ENCODE data around the gene SUCO.

DNA sequence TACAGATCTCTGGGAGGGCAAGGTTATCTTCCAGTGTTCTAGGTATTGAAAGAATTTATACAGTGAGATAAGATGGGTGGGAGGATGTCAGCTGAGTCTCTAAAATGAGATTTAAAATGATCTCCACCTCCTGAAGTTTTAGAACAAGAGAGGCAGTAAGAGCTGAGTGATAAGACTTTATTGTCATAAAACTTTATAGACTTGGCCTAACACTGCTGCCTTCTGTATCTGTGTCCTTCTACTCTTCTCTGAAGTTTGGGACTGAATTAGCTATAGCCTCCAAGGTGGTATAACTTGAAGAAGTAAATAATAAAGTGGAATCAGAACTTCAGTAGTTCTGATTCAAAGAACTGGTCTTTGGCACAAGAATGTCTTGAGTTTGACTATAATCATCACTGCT lies 48.3 kb downstream of the SUCO start:
- TF ChIP-seq KAT7 (CRISPR knock-in tag; IDR thresholded peaks at IDR 0.05; ENCODE audit: borderline replicate concordance) (no peak), CTCF (IDR thresholded peaks at IDR 0.05) (no peak), JUN (CRISPR knock-in tag; IDR thresholded peaks at IDR 0.05) (no peak), E2F5 (CRISPR knock-in tag; IDR thresholded peaks at IDR 0.05) (no peak), ZNF232 (CRISPR knock-in tag; IDR thresholded peaks at IDR 0.05) (no peak), NR2C2 (CRISPR knock-in tag; IDR thresholded peaks at IDR 0.05) (no peak), ESRRA (CRISPR knock-in tag; IDR thresholded peaks at IDR 0.05; ENCODE audit: borderline replicate concordance) (no peak)
- TF ChIP-seq, protein P1, sequence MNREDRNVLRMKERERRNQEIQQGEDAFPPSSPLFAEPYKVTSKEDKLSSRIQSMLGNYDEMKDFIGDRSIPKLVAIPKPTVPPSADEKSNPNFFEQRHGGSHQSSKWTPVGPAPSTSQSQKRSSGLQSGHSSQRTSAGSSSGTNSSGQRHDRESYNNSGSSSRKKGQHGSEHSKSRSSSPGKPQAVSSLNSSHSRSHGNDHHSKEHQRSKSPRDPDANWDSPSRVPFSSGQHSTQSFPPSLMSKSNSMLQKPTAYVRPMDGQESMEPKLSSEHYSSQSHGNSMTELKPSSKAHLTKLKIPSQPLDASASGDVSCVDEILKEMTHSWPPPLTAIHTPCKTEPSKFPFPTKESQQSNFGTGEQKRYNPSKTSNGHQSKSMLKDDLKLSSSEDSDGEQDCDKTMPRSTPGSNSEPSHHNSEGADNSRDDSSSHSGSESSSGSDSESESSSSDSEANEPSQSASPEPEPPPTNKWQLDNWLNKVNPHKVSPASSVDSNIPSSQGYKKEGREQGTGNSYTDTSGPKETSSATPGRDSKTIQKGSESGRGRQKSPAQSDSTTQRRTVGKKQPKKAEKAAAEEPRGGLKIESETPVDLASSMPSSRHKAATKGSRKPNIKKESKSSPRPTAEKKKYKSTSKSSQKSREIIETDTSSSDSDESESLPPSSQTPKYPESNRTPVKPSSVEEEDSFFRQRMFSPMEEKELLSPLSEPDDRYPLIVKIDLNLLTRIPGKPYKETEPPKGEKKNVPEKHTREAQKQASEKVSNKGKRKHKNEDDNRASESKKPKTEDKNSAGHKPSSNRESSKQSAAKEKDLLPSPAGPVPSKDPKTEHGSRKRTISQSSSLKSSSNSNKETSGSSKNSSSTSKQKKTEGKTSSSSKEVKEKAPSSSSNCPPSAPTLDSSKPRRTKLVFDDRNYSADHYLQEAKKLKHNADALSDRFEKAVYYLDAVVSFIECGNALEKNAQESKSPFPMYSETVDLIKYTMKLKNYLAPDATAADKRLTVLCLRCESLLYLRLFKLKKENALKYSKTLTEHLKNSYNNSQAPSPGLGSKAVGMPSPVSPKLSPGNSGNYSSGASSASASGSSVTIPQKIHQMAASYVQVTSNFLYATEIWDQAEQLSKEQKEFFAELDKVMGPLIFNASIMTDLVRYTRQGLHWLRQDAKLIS (CRISPR knock-in tag; IDR thresholded peaks at IDR 0.05; ENCODE audit: borderline replicate concordance) = no peak
- TF ChIP-seq, protein P2, sequence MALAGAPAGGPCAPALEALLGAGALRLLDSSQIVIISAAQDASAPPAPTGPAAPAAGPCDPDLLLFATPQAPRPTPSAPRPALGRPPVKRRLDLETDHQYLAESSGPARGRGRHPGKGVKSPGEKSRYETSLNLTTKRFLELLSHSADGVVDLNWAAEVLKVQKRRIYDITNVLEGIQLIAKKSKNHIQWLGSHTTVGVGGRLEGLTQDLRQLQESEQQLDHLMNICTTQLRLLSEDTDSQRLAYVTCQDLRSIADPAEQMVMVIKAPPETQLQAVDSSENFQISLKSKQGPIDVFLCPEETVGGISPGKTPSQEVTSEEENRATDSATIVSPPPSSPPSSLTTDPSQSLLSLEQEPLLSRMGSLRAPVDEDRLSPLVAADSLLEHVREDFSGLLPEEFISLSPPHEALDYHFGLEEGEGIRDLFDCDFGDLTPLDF (CRISPR knock-in tag; IDR thresholded peaks at IDR 0.05) = no peak

Measured in WTC11 (cell line).